GM12878 (cell line): ENCODE results near the gene S1PR3. TPM values are rescaled to one million over a fixed set of nuclear protein-coding genes. Genes with fewer than 3 reads are reported as not detected.

ENCODE experiments used
- ATAC-seq: fragments of 200-7000 bp; cut with Tn5 transposase; 3 replicates; pipeline ENCODE4 v1.9.1; 2020; ENCODE audit warnings: mild to moderate bottlenecking, moderate library complexity
- BruUV-seq: library from RNA; stranded (reverse); fragments of 400-500 nt; replicated peaks from 2 replicates; lab custom pipeline; 2021; lab: Mats Ljungman, UMichigan
- CTCF ChIA-PET: fragments of 300-600 bp; sonication (Branson Sonifier 250); formaldehyde crosslinking; extraction: SDS; loops from one replicate; lab custom pipeline; 2021; ENCODE audit warnings: inconsistent platforms; lab: Yijun Ruan, JAX
- POLR2A ChIA-PET: fragments of 350-600 bp; formaldehyde crosslinking; extraction: SDS; loops from one replicate; lab custom pipeline; 2021; ENCODE audit warnings: inconsistent platforms; lab: Charles Lee
- RAD21 ChIA-PET: fragments of 300-600 bp; sonication (Branson Sonifier 250); formaldehyde crosslinking; loops from one replicate; lab custom pipeline; 2023; ENCODE audit warnings: antibody characterized with exemption; ENCODE audit not compliant: unreplicated experiment; lab: Charles Lee
- SMC1A ChIA-PET: fragments of 300-600 bp; sonication (Branson Sonifier 250); formaldehyde crosslinking; loops from one replicate; lab custom pipeline; 2023; ENCODE audit not compliant: unreplicated experiment, uncharacterized antibody; lab: Charles Lee
- DNase-seq: peaks from one replicate; pipeline ENCODE4 v3.0.0-alpha.2; 2011; ENCODE audit warnings: low read depth, low spot score
- FAIRE-seq: peaks from 3 replicates; lab custom pipeline; 2011; peaks lifted over from hg19 to GRCh38; lab: Jason Lieb, UNC
- H2AFZ ChIP-seq: 2 replicates; pipeline ENCODE4 v1.6.0; 2011; ENCODE audit warnings: low read depth, low read length, control low read depth; ENCODE audit not compliant: control insufficient read depth
- H3K27ac ChIP-seq: 2 replicates; pipeline ENCODE4 v1.5.1; 2011; ENCODE audit warnings: control low read depth; ENCODE audit not compliant: control insufficient read depth, insufficient read depth
- H3K27me3 ChIP-seq, 2 experiments: replicated peaks in 1 of 2; 2 replicates each; pipeline versions ENCODE4 v1.6.0 to v1.6.1; 2011; ENCODE audit warnings: low read length in 1 of 2; ENCODE audit not compliant: control insufficient read depth in 2 of 2, insufficient read depth in 2 of 2
- H3K36me3 ChIP-seq, 2 experiments: 2 replicates each; pipeline ENCODE4 v1.5.1; 2011; ENCODE audit warnings: low read length in 1 of 2; ENCODE audit not compliant: control insufficient read depth in 2 of 2, insufficient read depth in 2 of 2
- H3K4me1 ChIP-seq: 2 replicates; pipeline ENCODE4 v1.6.1; 2011; ENCODE audit warnings: mild to moderate bottlenecking, low read length, moderate library complexity, mixed read lengths; ENCODE audit not compliant: control insufficient read depth, insufficient read depth
- H3K4me2 ChIP-seq: 2 replicates; pipeline ENCODE4 v1.6.0; 2011; ENCODE audit warnings: control low read depth; ENCODE audit not compliant: control insufficient read depth, insufficient read depth
- H3K4me3 ChIP-seq: fragments of 200-600 bp; sonication (generic); 2 replicates; pipeline ENCODE4 v1.5.1; 2016
- H3K79me2 ChIP-seq: 2 replicates; pipeline ENCODE4 v1.6.0; 2011; ENCODE audit warnings: low read length; ENCODE audit not compliant: control insufficient read depth, insufficient read depth
- H3K9ac ChIP-seq: 2 replicates; pipeline ENCODE4 v1.8.0; 2011; ENCODE audit warnings: low read length, control low read depth, mixed read lengths; ENCODE audit not compliant: control insufficient read depth, insufficient read depth
- H3K9me3 ChIP-seq: replicated peaks from 3 replicates; pipeline ENCODE4 v1.5.1; 2011; ENCODE audit warnings: mild to moderate bottlenecking, low read length; ENCODE audit not compliant: control insufficient read depth, insufficient read depth
- H4K20me1 ChIP-seq: 2 replicates; pipeline ENCODE4 v1.6.0; 2011; ENCODE audit not compliant: control insufficient read depth, insufficient read depth
- DPF2 ChIP-seq: fragments of 450-650 bp; IDR thresholded peaks from 2 replicates; pipeline ENCODE4 v1.6.1; 2017; ENCODE audit warnings: mild to moderate bottlenecking
- FOXM1 ChIP-seq: IDR thresholded peaks from 2 replicates; pipeline ENCODE4 v1.6.1; 2012; ENCODE audit warnings: low read depth, mild to moderate bottlenecking, inconsistent platforms, low read length, moderate library complexity
- IKZF2 ChIP-seq, 2 experiments: fragments of 450-650 bp; IDR thresholded peaks; 2 replicates each; pipeline ENCODE4 v1.6.1; 2017; ENCODE audit warnings: mild to moderate bottlenecking in 2 of 2, moderate library complexity in 2 of 2
- IRF4 ChIP-seq: IDR thresholded peaks from 2 replicates; pipeline ENCODE4 v1.6.1; 2011; ENCODE audit warnings: low read depth, low read length
- MXI1 ChIP-seq: fragments of 150-350 bp; IDR thresholded peaks from 2 replicates; pipeline ENCODE4 v1.6.1; 2011; ENCODE audit warnings: low read depth, mild to moderate bottlenecking, inconsistent platforms, low read length, improper control_type of control experiment
- NFIC ChIP-seq: IDR thresholded peaks from 2 replicates; pipeline ENCODE4 v1.6.1; 2012; ENCODE audit warnings: low read depth, mild to moderate bottlenecking, inconsistent platforms, low read length, moderate library complexity
- POLR2AphosphoS5 ChIP-seq: IDR thresholded peaks from 2 replicates; pipeline ENCODE4 v1.6.1; 2011; ENCODE audit warnings: mild to moderate bottlenecking, low read length, inconsistent platforms
- POU2F2 ChIP-seq: IDR thresholded peaks from 3 replicates; pipeline ENCODE4 v1.6.1; 2011; ENCODE audit warnings: low read depth, mild to moderate bottlenecking, low read length, borderline replicate concordance
- RCOR1 ChIP-seq: conservative IDR thresholded peaks from 2 replicates; pipeline ENCODE4 v1.6.1; 2012; ENCODE audit warnings: low read depth, low read length, improper control_type of control experiment
- SMAD1 ChIP-seq: fragments of 450-650 bp; IDR thresholded peaks from 2 replicates; pipeline ENCODE4 v1.6.1; 2018; ENCODE audit warnings: mild to moderate bottlenecking, low read depth; ENCODE audit not compliant: partially characterized antibody
- SUZ12 ChIP-seq: fragments of 200-600 bp; sonication (generic); IDR thresholded peaks from one replicate; pipeline ENCODE4 v1.6.1; 2018; ENCODE audit warnings: antibody characterized with exemption, mild to moderate bottlenecking; ENCODE audit not compliant: unreplicated experiment
- TBL1XR1 ChIP-seq: IDR thresholded peaks from 2 replicates; pipeline ENCODE4 v1.6.1; 2012; ENCODE audit warnings: low read depth, low read length, improper control_type of control experiment
- WGBS: methylation state at CpG from one replicate; pipeline ENCODE4 v1.1.6; 2016; ENCODE audit warnings: low lambda C conversion rate; ENCODE audit not compliant: insufficient replicate concordance, insufficient coverage; ENCODE audit errors: missing lambda C conversion rate; 5-methylcytosine and 5-hydroxymethylcytosine counted together
- in situ Hi-C: fragments of 300-500 bp; cut with MboI; formaldehyde crosslinking; loops from 9 replicates; pipeline ENCODE4 v1.14.3; 2018; ENCODE audit warnings: mixed read lengths
- intact Hi-C: fragments of 100-400 bp; cut with micrococcal nuclease; formaldehyde crosslinking; loops from one replicate; pipeline ENCODE4 v1.14.2; 2022; ENCODE audit not compliant: unreplicated experiment
- polyA plus RNA-seq, 11 experiments: library from polyadenylated mRNA; depleted of rRNA in 4 of 11; unstranded in 6 of 11; stranded (reverse) in 5 of 11; fragments of >200 nt; fragmentation: Nextera tagmentation in 4 of 11; fragmentation: Illumina TruSeq in 1 of 11; extraction: Ambion mirVana in 4 of 11; extraction: Trizol in 1 of 11; gene quantifications; 1 replicate in 1 of 11; 2 replicates in 10 of 11; pipeline versions ENCODE4 v1.2.1 to v1.2.3, GENCODE V29; 2011 to 2016; ENCODE audit warnings: inconsistent platforms in 2 of 11, missing spikeins in 2 of 11, low read depth in 1 of 11
- total RNA-seq, 4 experiments: library from RNA; depleted of rRNA in 3 of 4; stranded (reverse); fragments of >200 nt in 3 of 4; fragmentation: Illumina TruSeq in 1 of 4; extraction: Trizol in 1 of 4; gene quantifications; 2 replicates each; pipeline versions ENCODE4 v1.2.1 to v1.2.3, GENCODE V29; 2013 to 2021

Gene S1PR3
- total and polyA plus RNA-seq, 10 of the 15 experiments (the other 5 are each of a cell fraction or from before 2014, with no cell fraction given): 0.01 to 0.18 (median 0.01) TPM; not detected in 7

DNA sequence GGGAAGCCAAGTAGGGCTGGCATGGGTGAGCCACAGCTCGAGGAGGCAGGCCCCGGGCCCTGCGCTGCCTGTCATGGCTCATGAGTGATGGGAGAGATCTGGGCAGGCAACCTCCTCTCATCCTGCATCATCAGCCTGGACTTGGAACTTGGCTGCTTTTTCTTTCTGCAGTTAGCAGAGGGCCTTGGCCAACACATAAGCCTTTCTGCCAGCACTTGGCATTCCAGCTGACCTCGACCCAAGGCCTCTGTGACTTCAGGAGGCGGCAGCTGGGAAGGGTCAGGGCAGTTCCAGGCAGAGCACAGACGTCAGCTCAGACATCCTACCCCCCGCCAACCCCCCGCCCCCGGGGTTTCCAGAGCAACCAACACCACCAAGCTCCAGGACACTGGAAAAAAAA lies 7.6 kb downstream of the S1PR3 start:
- Histone ChIP-seq H2AFZ (no peak overlapping the region), H3K9me3 (no peaks in the 10 kb centered on the region), H3K4me2 (no peak overlapping the region), H3K4me1 (no peaks in the 10 kb centered on the region), H3K9ac (no peak overlapping the region), H3K27ac (no peak overlapping the region), H3K36me3 (no peaks in the 10 kb centered on the region), H3K27me3 (peaks cover 0 to 1% of the 10 kb centered on the region in 2 experiments; a peak in 2 of 4 replicates), H4K20me1 (no peaks in the 10 kb centered on the region), H3K79me2 (no peaks in the 10 kb centered on the region), H3K4me3 (no peak overlapping the region)
- intact Hi-C loops (loop anchor here (10.0 kb wide), 1 partner anchor 1044 kb away; a partner anchor contains a TSS), in situ Hi-C loops (no loop called here)
- BruUV-seq: no TSS peak
- WGBS: 38% methylated on average over 9 of the region's 9 CpGs
- no peak for DNase-seq
- TF ChIP-seq POU2F2 (no peak), IKZF2 (IDR thresholded peaks at IDR 0.05) (no peak), MXI1 (no peak), RCOR1 (no peak), IRF4 (no peak), SUZ12 (no peak), NFIC (no peak), TBL1XR1 (no peak), DPF2 (no peak), FOXM1 (no peak), SMAD1 (no peak), POLR2AphosphoS5 (no peak)
- ChIA-PET CTCF (interaction anchor here (0.6 kb wide), 1 partner anchor 75 kb away, joined by 4 read pairs; no protein-coding TSS in a partner anchor), SMC1A (no interaction called here), POLR2A (no interaction called here), RAD21 (no interaction called here)
- ATAC-seq: no peak
- no peak for FAIRE-seq
